ENCODE data around the gene THEMIS. TPM values are rescaled to one million over a fixed set of nuclear protein-coding genes. Genes with fewer than 3 reads are reported as not detected.
"Not testable (repeated sequence)": the region's sequence is repeated elsewhere in the genome, so short reads cannot be mapped to it uniquely, and the experiment has no call there.

The THEMIS gene
- total RNA-seq, 1 donor from 2014 or later = not detected

DNA sequence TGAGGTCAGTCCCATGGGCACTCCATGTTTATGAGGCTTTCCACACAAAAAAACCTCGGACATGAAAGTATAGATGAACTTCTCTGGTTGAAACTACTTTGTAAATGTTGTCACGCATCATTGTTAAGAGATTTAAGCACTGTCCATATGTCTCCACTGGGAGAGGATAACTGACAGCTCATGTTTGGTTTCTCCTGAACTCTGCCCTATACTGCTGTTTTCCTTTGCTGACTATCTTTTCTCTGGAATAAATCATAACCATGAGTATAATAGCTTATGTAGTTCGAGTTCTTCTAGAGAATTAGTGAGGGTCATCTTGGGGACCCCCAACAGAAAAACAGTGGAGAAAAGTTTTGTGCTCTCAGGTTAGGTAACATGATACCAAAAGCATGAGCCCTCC is 14.3 kb downstream of the THEMIS start:
- H3K9me3 Mint-ChIP-seq (ENCODE audit: low read depth) = no peaks in the 10 kb centered on the region
- DNase-seq (ENCODE audit: low spot score) = no peak
- H3K27me3 Mint-ChIP-seq (ENCODE audit: low read depth) = no peaks in the 10 kb centered on the region
- H3K27ac Mint-ChIP-seq (ENCODE audit: unreplicated experiment) = no peak overlapping the region
- TF ChIP-seq, protein P1, sequence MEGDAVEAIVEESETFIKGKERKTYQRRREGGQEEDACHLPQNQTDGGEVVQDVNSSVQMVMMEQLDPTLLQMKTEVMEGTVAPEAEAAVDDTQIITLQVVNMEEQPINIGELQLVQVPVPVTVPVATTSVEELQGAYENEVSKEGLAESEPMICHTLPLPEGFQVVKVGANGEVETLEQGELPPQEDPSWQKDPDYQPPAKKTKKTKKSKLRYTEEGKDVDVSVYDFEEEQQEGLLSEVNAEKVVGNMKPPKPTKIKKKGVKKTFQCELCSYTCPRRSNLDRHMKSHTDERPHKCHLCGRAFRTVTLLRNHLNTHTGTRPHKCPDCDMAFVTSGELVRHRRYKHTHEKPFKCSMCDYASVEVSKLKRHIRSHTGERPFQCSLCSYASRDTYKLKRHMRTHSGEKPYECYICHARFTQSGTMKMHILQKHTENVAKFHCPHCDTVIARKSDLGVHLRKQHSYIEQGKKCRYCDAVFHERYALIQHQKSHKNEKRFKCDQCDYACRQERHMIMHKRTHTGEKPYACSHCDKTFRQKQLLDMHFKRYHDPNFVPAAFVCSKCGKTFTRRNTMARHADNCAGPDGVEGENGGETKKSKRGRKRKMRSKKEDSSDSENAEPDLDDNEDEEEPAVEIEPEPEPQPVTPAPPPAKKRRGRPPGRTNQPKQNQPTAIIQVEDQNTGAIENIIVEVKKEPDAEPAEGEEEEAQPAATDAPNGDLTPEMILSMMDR (IDR thresholded peaks at IDR 0.05) = no peak
- H3K36me3 Mint-ChIP-seq (ENCODE audit: low read depth) = no peaks in the 10 kb centered on the region
- H3K4me3 Mint-ChIP-seq (ENCODE audit: unreplicated experiment) = no peak overlapping the region
- H3K4me1 Mint-ChIP-seq (ENCODE audit: low read depth) = no peaks in the 10 kb centered on the region

DNA sequence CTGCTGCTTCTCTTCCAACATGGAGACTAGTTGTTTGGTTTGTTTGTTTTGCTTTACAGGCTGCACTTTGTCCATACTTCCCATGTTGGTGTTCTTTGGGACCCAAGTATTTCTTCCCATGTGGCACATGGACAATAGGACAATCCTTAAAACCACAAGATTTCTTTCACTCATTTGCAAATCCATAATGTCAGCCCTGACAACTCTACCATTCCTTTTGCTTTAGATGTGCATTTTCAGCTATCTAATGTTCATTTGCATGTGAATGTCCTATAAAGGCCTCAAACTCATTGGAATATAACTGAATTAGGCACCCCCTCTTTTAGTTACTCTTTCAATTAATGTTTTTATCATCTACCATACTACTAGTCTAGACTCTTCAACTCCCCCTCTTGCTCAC is 16.7 kb downstream of the THEMIS start:
- Mint-ChIP-seq H3K4me1 (ENCODE audit: low read depth) (peaks cover 3% of the 10 kb centered on the region), H3K36me3 (ENCODE audit: low read depth) (no peaks in the 10 kb centered on the region), H3K9me3 (ENCODE audit: low read depth) (no peaks in the 10 kb centered on the region), H3K4me3 (ENCODE audit: unreplicated experiment) (no peak overlapping the region), H3K27me3 (ENCODE audit: low read depth) (no peaks in the 10 kb centered on the region), H3K27ac (ENCODE audit: unreplicated experiment) (no peak overlapping the region)
- TF ChIP-seq, protein P1 (IDR thresholded peaks at IDR 0.05) = no peak
- no peak for DNase-seq (ENCODE audit: low spot score)

DNA sequence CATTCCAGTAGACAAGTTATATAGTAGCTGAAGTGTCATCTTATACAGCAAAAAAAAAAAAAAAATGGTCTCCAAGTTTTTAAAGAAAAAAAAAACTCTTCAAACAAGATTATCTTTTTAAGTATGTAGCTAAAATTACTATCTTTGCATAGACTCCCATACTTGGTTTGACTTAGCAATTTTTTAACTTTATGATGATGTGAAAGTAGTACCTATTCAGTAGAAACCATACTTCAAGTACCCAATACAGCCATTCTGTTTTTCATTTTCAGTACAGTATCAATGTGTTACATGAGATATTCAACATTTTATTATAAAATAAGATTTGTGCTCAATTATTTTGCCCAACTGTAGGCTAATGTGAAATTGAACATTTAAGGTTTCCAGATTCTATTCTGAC is 18.9 kb downstream of the THEMIS start:
- H3K4me3 Mint-ChIP-seq (ENCODE audit: unreplicated experiment); H3K27me3 Mint-ChIP-seq (ENCODE audit: low read depth); H3K27ac Mint-ChIP-seq (ENCODE audit: unreplicated experiment); DNase-seq (ENCODE audit: low spot score); H3K4me1 Mint-ChIP-seq (ENCODE audit: low read depth); H3K9me3 Mint-ChIP-seq (ENCODE audit: low read depth); H3K36me3 Mint-ChIP-seq (ENCODE audit: low read depth): not testable (repeated sequence)

DNA sequence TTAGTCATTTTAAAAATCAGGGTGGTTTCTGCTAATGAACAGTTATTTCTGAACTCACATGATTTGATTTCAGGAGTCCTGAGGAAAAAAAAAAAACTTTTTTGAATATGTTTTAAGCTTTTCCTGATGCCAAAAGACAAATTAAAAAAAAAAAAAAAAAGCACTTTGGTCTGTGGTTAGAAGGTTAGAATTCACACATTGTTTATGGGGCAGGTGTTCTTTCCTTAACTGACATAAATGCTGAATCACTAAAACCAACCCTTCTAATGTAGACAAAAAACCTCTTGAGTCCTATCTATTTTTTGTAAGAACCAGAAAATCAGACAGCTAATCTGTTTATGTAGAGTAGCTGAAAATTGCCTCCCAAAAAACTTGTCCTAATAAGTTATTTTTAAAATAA is 20.4 kb downstream of the THEMIS start:
- no peak for DNase-seq (ENCODE audit: low spot score)
- TF ChIP-seq, protein P1 (IDR thresholded peaks at IDR 0.05) = no peak

DNA sequence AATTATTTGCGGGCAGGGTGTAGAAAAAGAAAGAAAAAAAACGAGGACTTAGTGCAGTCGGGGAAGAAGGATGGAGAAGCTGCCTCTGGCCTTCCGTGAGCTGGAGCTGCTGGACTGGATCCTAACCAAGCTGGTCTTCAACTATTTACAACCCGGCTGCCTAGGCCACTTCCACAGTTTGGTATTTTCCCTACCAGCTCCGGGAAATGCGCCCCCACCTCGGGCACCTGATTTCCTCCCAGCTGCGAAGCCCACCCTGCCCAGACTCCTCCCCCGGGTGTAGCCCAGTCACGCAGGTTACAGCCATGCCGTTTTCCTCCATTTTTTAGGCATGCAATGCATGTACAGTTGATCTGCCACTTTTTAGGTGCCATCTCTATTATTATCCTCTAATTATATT is 21.2 kb downstream of the THEMIS start:
- Mint-ChIP-seq H3K27me3 (ENCODE audit: low read depth) (no peaks in the 10 kb centered on the region), H3K4me1 (ENCODE audit: low read depth) (peaks cover 3% of the 10 kb centered on the region), H3K27ac (ENCODE audit: unreplicated experiment) (no peak overlapping the region), H3K4me3 (ENCODE audit: unreplicated experiment) (peak overlapping the region; percentile 32), H3K9me3 (ENCODE audit: low read depth) (no peaks in the 10 kb centered on the region), H3K36me3 (ENCODE audit: low read depth) (no peaks in the 10 kb centered on the region)
- DNase-seq (ENCODE audit: low spot score) = no peak
- TF ChIP-seq, protein P1 (IDR thresholded peaks at IDR 0.05) = no peak

More for the DNA sequence above, 20.4 kb downstream of the THEMIS start:
- no peaks in the 10 kb centered on the region for H3K27me3 Mint-ChIP-seq (ENCODE audit: low read depth)
- H3K4me3 Mint-ChIP-seq (ENCODE audit: unreplicated experiment) = no peak overlapping the region
- no peak overlapping the region for H3K27ac Mint-ChIP-seq (ENCODE audit: unreplicated experiment)
- peaks cover 3% of the 10 kb centered on the region for H3K4me1 Mint-ChIP-seq (ENCODE audit: low read depth)
- H3K9me3 Mint-ChIP-seq (ENCODE audit: low read depth) = no peaks in the 10 kb centered on the region
- H3K36me3 Mint-ChIP-seq (ENCODE audit: low read depth) = no peaks in the 10 kb centered on the region

DNA sequence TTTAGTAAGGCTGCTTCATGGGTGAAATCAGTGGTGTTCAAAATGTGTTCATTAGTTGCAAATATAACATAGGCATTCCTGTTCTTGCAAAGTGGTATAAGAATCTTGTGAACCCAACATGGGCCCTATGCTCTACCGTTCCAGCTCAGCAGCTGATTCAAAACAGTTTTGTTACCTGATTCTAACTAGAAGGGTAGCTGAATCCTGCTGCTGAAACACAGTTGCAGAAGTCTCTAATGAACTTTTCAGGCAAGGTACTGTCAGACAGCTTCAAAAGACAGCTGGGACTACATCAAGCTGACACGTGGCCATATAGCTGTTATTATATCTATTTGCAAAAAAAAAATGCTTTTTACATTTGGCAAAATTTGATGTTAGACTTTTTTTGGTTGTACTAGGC is 22.7 kb downstream of the THEMIS start:
- DNase-seq (ENCODE audit: low spot score) = no peak
- TF ChIP-seq, protein P1 (IDR thresholded peaks at IDR 0.05) = no peak
- peaks cover 2% of the 10 kb centered on the region for H3K36me3 Mint-ChIP-seq (ENCODE audit: low read depth)
- H3K27ac Mint-ChIP-seq (ENCODE audit: unreplicated experiment) = no peak overlapping the region
- peaks cover 3% of the 10 kb centered on the region for H3K4me1 Mint-ChIP-seq (ENCODE audit: low read depth)
- H3K4me3 Mint-ChIP-seq (ENCODE audit: unreplicated experiment) = no peak overlapping the region
- no peaks in the 10 kb centered on the region for H3K27me3 Mint-ChIP-seq (ENCODE audit: low read depth)
- H3K9me3 Mint-ChIP-seq (ENCODE audit: low read depth) = peaks cover 5% of the 10 kb centered on the region

Data from chondrocyte (in vitro differentiated cells).